SKM-1 (cell line): ENCODE data around the gene NELL2.

Source experiments
- DNase-seq: peaks from one replicate; lab custom pipeline; 2025; ENCODE audit not compliant: unreplicated experiment; lab: John Stamatoyannopoulos, UW

Gene NELL2

GRCh38 chr12:44627387-44628166, 248.5 kb downstream of the NELL2 start:
- no peak for DNase-seq

GRCh38 chr12:44626883-44627282, 249.2 kb downstream of the NELL2 start:
- no peak for DNase-seq

- no peak for DNase-seq
These were observed 257.2 kb downstream of the NELL2 start for GRCh38 chr12:44618946-44619345.

GRCh38 chr12:44616402-44616801, 259.7 kb downstream of the NELL2 start:
- no peak for DNase-seq

- no peak for DNase-seq
These were observed 264.6 kb downstream of the NELL2 start for GRCh38 chr12:44611538-44611937.

GRCh38 chr12:44603701-44604100, 272.4 kb downstream of the NELL2 start:
- no peak for DNase-seq

- DNase-seq = no peak
These were observed 283.5 kb downstream of the NELL2 start for GRCh38 chr12:44592626-44593025.

- DNase-seq = no peak
These were observed 286.4 kb downstream of the NELL2 start for GRCh38 chr12:44589697-44590096.

- DNase-seq = no peak
These were observed 287.5 kb downstream of the NELL2 start for GRCh38 chr12:44588651-44589050.

- DNase-seq = no peak
These were observed 291.5 kb downstream of the NELL2 start for GRCh38 chr12:44584625-44585024.

GRCh38 chr12:44582521-44582920, 293.6 kb downstream of the NELL2 start:
- no peak for DNase-seq

- DNase-seq = no peak
These were observed 294.4 kb downstream of the NELL2 start for GRCh38 chr12:44581642-44582242.

GRCh38 chr12:44574586-44574985, 301.5 kb downstream of the NELL2 start:
- no peak for DNase-seq

GRCh38 chr12:44573723-44574122, 302.4 kb downstream of the NELL2 start:
- no peak for DNase-seq

GRCh38 chr12:44571006-44571550, 305.0 kb downstream of the NELL2 start:
- no peak for DNase-seq

- DNase-seq = no peak
These were observed 306.0 kb downstream of the NELL2 start for GRCh38 chr12:44570036-44570583.

GRCh38 chr12:44565163-44565562, 311.0 kb downstream of the NELL2 start:
- no peak for DNase-seq

GRCh38 chr12:44563486-44563885, 312.6 kb downstream of the NELL2 start:
- no peak for DNase-seq

- DNase-seq = no peak
These were observed 317.6 kb downstream of the NELL2 start for GRCh38 chr12:44558340-44559100.

- no peak for DNase-seq
These were observed 320.7 kb downstream of the NELL2 start for GRCh38 chr12:44555454-44555853.

- no peak for DNase-seq
These were observed 324.5 kb downstream of the NELL2 start for GRCh38 chr12:44551631-44552030.
